Measurements from ENCODE around the gene PHEX. TPM values are rescaled to one million over a fixed set of nuclear protein-coding genes. Genes with fewer than 3 reads are reported as not detected.

Gene PHEX
- total RNA-seq, 2 donors from 2014 or later: 0.24 to 0.37 TPM

DNA sequence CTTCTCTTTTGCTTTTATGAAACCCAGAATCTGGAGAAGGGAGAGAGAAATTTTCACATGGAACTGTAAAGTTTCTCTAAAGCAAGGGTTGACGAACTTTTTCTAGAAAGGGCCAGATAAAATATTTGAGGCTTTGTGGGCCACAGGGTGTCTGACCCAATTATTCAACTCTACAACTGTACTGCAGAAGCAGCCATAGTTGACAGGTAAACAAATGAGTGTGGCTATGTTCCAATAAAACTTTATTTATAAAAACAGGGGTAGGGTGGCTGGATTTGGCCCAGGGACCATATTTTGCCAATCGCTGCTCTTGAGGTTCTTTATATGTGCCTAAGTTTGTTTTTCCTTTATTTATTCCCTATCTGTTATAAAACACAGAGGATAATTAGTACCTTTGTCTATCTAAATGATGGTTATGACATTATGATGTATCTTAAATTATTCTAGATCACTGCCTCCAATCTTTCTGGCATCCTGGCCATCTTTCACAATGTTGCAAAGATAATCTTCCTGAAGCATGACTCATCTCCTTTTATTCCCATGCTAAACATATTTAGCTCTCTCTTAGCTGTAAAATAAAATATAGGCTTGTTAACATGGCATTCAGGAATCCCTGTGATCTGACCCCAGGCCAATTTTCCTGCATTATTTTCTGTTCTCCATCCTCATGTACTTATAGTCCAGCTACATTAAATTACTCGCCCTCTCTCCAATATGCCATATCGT is 133.8 kb downstream of the PHEX start:
- Mint-ChIP-seq H3K9me3 (no peaks in the 10 kb centered on the region), H3K36me3 (ENCODE audit: low read depth) (no peaks in the 10 kb centered on the region)
- H3K27ac ChIP-seq (ENCODE audit: low read depth, low read length): no peak overlapping the region

DNA sequence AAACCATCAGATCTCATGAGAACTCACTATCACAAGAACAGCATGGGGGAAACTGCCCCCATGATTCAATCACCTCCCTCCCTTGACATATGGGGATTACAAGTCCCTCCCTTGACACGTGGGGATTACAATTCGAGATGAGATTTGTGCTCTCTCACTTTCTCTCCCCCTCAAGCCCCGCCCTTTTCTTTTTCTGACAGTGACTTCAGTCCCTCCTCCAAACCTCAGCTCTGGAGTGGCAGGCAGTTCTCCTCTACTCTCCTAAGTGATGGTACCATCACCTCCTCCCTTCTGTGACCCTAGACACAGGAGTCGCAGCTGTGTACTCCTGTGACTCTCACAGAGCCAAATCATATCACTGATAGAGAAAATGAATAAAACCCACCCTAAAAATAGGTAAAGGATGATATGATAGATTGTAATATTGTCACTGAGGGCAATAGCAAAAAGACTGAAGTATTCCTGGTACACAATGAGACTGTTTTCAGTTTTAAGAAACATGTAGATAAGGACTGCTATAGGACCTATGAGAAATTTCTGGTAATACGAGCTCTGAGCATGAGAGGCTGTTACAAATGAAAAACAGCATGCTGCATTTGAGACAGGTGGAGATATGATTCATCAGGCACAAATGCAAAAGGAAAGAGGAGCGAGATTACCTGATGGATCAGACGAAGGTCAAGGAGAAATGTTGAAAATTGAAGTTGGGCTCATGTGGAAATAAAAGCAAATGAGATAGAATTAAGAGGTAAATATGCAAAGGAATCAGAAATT is 139.3 kb downstream of the PHEX start:
- H3K4me3 Mint-ChIP-seq: no peak overlapping the region
- peaks cover 6% of the 10 kb centered on the region for H3K4me1 Mint-ChIP-seq
- H3K9me3 Mint-ChIP-seq: no peaks in the 10 kb centered on the region
- TF ChIP-seq, protein P1, sequence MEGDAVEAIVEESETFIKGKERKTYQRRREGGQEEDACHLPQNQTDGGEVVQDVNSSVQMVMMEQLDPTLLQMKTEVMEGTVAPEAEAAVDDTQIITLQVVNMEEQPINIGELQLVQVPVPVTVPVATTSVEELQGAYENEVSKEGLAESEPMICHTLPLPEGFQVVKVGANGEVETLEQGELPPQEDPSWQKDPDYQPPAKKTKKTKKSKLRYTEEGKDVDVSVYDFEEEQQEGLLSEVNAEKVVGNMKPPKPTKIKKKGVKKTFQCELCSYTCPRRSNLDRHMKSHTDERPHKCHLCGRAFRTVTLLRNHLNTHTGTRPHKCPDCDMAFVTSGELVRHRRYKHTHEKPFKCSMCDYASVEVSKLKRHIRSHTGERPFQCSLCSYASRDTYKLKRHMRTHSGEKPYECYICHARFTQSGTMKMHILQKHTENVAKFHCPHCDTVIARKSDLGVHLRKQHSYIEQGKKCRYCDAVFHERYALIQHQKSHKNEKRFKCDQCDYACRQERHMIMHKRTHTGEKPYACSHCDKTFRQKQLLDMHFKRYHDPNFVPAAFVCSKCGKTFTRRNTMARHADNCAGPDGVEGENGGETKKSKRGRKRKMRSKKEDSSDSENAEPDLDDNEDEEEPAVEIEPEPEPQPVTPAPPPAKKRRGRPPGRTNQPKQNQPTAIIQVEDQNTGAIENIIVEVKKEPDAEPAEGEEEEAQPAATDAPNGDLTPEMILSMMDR (conservative IDR thresholded peaks at IDR 0.05): no peak
- peaks cover 24% of the 10 kb centered on the region for H3K27me3 Mint-ChIP-seq (ENCODE audit: insufficient read depth)
- H3K4me1 ChIP-seq (ENCODE audit: control insufficient read depth, insufficient read depth, low read length): no peaks in the 10 kb centered on the region
- no peak overlapping the region for H3K27ac Mint-ChIP-seq
- H3K36me3 Mint-ChIP-seq (ENCODE audit: low read depth): no peaks in the 10 kb centered on the region
- no peak overlapping the region for H3K9ac ChIP-seq (ENCODE audit: extremely low read depth, low read length, poor library complexity, severe bottlenecking)
- WGBS, 2 experiments (ENCODE audit: insufficient coverage in 1 of 2, insufficient read length in 1 of 2): 75 to 95% methylated on average over 3 to 7 of the region's 7 CpGs
- H3K27ac ChIP-seq (ENCODE audit: low read depth, low read length): no peak overlapping the region
- no peaks in the 10 kb centered on the region for H3K36me3 ChIP-seq (ENCODE audit: control insufficient read depth, insufficient read depth, low read length)
- no peaks in the 10 kb centered on the region for H3K9me3 ChIP-seq (ENCODE audit: control insufficient read depth, low read length)
- peak; percentile 62 for DNase-seq
- peaks cover 46% of the 10 kb centered on the region for H3K27me3 ChIP-seq (ENCODE audit: control insufficient read depth, insufficient read depth, low read length, poor library complexity, severe bottlenecking)
- H3K4me3 ChIP-seq (ENCODE audit: low read length): no peak overlapping the region

More for the DNA sequence above, 133.8 kb downstream of the PHEX start:
- H3K27ac Mint-ChIP-seq: no peak overlapping the region
- H3K4me1 Mint-ChIP-seq: peaks cover under 1% of the 10 kb centered on the region
- TF ChIP-seq, protein P1 (conservative IDR thresholded peaks at IDR 0.05): no peak
- H3K4me3 ChIP-seq (ENCODE audit: low read length): no peak overlapping the region
- H3K27me3 Mint-ChIP-seq (ENCODE audit: insufficient read depth): peaks cover 19% of the 10 kb centered on the region
- no peaks in the 10 kb centered on the region for H3K36me3 ChIP-seq (ENCODE audit: control insufficient read depth, insufficient read depth, low read length)
- no peaks in the 10 kb centered on the region for H3K4me1 ChIP-seq (ENCODE audit: control insufficient read depth, insufficient read depth, low read length)
- H3K9ac ChIP-seq (ENCODE audit: extremely low read depth, low read length, poor library complexity, severe bottlenecking): no peak overlapping the region
- WGBS, 2 experiments (ENCODE audit: insufficient coverage in 1 of 2, insufficient read length in 1 of 2): 85% methylated on average over 2 of the region's 4 CpGs; no CpG with 5 or more reads in 1 of the 2 experiments
- H3K9me3 ChIP-seq (ENCODE audit: control insufficient read depth, low read length): no peaks in the 10 kb centered on the region
- no peak overlapping the region for H3K4me3 Mint-ChIP-seq
- peaks cover 39% of the 10 kb centered on the region for H3K27me3 ChIP-seq (ENCODE audit: control insufficient read depth, insufficient read depth, low read length, poor library complexity, severe bottlenecking)
- no peak for DNase-seq

DNA sequence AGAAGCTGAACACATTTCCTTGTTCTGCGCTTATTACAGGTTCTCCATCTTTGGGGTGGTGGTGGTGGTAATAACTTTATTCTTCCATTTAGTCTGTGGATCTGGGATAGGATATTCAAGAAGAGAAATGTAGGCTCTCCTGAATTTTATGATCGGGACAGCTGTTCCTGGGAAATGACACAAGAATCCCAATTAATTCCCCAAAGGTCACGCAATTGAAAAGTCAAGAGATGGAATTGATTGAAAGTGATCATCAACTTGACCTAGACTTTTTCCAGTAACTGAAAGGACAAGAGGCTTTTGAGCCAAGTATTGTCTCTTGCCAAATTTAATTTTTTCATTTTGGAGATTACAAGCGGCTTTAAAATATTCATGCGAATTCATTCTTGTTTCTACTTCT is 141.8 kb downstream of the PHEX start:
- H3K27ac ChIP-seq (ENCODE audit: low read depth, low read length): no peak overlapping the region
- no peak overlapping the region for H3K27ac Mint-ChIP-seq
- peaks cover 24% of the 10 kb centered on the region for H3K27me3 Mint-ChIP-seq (ENCODE audit: insufficient read depth)
- WGBS, 2 experiments (ENCODE audit: insufficient coverage in 1 of 2, insufficient read length in 1 of 2): 90% methylated on average over 4 of the region's 5 CpGs; no CpG with 5 or more reads in 1 of the 2 experiments
- no peak overlapping the region for H3K4me3 ChIP-seq (ENCODE audit: low read length)
- H3K4me1 Mint-ChIP-seq: peaks cover 9% of the 10 kb centered on the region
- H3K4me1 ChIP-seq (ENCODE audit: control insufficient read depth, insufficient read depth, low read length): no peaks in the 10 kb centered on the region
- peaks cover 33% of the 10 kb centered on the region for H3K27me3 ChIP-seq (ENCODE audit: control insufficient read depth, insufficient read depth, low read length, poor library complexity, severe bottlenecking)
- no peaks in the 10 kb centered on the region for H3K36me3 Mint-ChIP-seq (ENCODE audit: low read depth)
- no peaks in the 10 kb centered on the region for H3K9me3 ChIP-seq (ENCODE audit: control insufficient read depth, low read length)
- no peaks in the 10 kb centered on the region for H3K9me3 Mint-ChIP-seq
- no peak overlapping the region for H3K4me3 Mint-ChIP-seq
- H3K36me3 ChIP-seq (ENCODE audit: control insufficient read depth, insufficient read depth, low read length): no peaks in the 10 kb centered on the region
- no peak overlapping the region for H3K9ac ChIP-seq (ENCODE audit: extremely low read depth, low read length, poor library complexity, severe bottlenecking)
- DNase-seq: no peak
- TF ChIP-seq, protein P1 (conservative IDR thresholded peaks at IDR 0.05): no peak

Data from endodermal cell (in vitro differentiated cells).